Psoas muscle (tissue), 8 donors: ENCODE results near the gene FKBP15. TPM values are rescaled to one million over a fixed set of nuclear protein-coding genes. Genes with fewer than 3 reads are reported as not detected.

Experiments used
- ATAC-seq, 4 donors: fragments of 200-7000 bp; cut with Tn5 transposase; one replicate each; pipeline ENCODE4 v1.9.1; 2020; ENCODE audit warnings: moderate library complexity in 3 of 4, mild to moderate bottlenecking in 2 of 4
- DNase-seq, 2 donors: peaks; one replicate each; pipeline ENCODE4 v3.0.0-alpha.2; 2020
- H3K27ac ChIP-seq: fragments of 200-600 bp; one replicate; pipeline ENCODE4 v1.8.0; 2022
- H3K27me3 ChIP-seq, 3 donors: fragments of 200-600 bp in 1 of 3; one replicate each; pipeline versions ENCODE4 v1.6.1 to v1.8.0; 2013 to 2022; ENCODE audit warnings: low read length in 2 of 3, mild to moderate bottlenecking in 2 of 3, moderate library complexity in 1 of 3; ENCODE audit not compliant: insufficient read depth in 3 of 3
- H3K36me3 ChIP-seq, 2 donors: fragments of 200-600 bp in 1 of 2; one replicate each; pipeline versions ENCODE4 v1.6.1 to v1.8.0; 2013 to 2022; ENCODE audit warnings: low read depth in 1 of 2, mild to moderate bottlenecking in 1 of 2, moderate library complexity in 1 of 2; ENCODE audit not compliant: insufficient read depth in 1 of 2
- H3K4me1 ChIP-seq: fragments of 200-600 bp; one replicate; pipeline ENCODE4 v1.8.0; 2022
- H3K4me3 ChIP-seq: fragments of 200-600 bp; one replicate; pipeline ENCODE4 v1.8.0; 2022; ENCODE audit warnings: mild to moderate bottlenecking
- H3K9me3 ChIP-seq: fragments of 200-600 bp; one replicate; pipeline ENCODE4 v1.8.0; 2022
- CTCF ChIP-seq: fragments of 200-600 bp; IDR thresholded peaks from one replicate; pipeline ENCODE4 v1.8.0; 2022; ENCODE audit warnings: antibody characterized with exemption
- WGBS, 3 donors: extraction: QIAGEN DNeasy Blood & Tissue Kit; methylation state at CpG; one replicate each; pipeline versions ENCODE4 v1.1.6 to v1.1.7; 2013; 5-methylcytosine and 5-hydroxymethylcytosine counted together
- intact Hi-C, 2 donors: fragments of 100-400 bp; cut with DNase I; formaldehyde crosslinking; loops; one replicate each; pipeline versions ENCODE4 v1.11.0 to v1.14.2; 2022
- polyA plus RNA-seq, 3 donors: library from polyadenylated mRNA; stranded (reverse); fragments of 200-250 nt; gene quantifications; one replicate each; pipeline ENCODE4 v1.2.3, GENCODE V29; 2013
- total RNA-seq, 4 donors: library from RNA; stranded (reverse); fragmentation: NEBNext Ultra II Directional in 2 of 4; extraction: Animal tissue kit (Norgen Biotek cat#: 25700) in 2 of 4; gene quantifications; one replicate each; pipeline versions ENCODE4 v1.2.1 to v1.2.4, GENCODE V29; 2021 to 2023
- donor health status: healthy with polysubstance abuse.
- donor health status: DM: no; HTN: no; CAD: no; lungs with moderate emphysema.
- donor health status: Bipolar disorder and iron deficiency.
- donor health status: healthy.
- donor health status: DM: yes; HTN: yes; CAD: no.
- donor health status: DM: no; HTN: no; CAD: no.
- donor health status: DM: no; HTN: no; CAD: no.
- donor health status: DM: yes; HTN: yes; CAD: no.

Gene FKBP15
- total and polyA plus RNA-seq, 7 donors, result 10.5 to 18.4 (median 15.8) TPM

DNA sequence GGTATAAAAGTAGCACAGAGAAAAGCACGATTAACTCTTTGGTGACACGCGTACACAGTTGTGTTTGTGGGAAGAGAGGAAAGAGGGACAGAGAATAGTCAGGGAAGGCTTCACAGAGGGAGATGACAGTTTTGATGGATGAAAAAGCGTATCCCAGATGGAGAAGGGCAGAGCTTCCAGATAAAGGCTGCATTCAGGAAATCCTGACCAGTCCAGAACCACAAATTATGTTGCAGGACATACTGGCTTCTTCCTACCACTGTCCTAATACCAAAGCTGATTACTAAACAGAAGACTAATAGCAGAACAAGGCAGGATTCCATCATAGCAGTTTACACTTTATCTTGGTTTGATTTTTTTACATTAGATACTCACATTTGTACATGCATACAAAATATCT lies 35.8 kb downstream of the FKBP15 start:
- peaks cover 20 to 100% of the 10 kb centered on the region in 2 donors for H3K36me3 ChIP-seq
- WGBS, 3 donors, result 96 to 98% (median 96%) methylated on average over 4 of the region's 4 CpGs

DNA sequence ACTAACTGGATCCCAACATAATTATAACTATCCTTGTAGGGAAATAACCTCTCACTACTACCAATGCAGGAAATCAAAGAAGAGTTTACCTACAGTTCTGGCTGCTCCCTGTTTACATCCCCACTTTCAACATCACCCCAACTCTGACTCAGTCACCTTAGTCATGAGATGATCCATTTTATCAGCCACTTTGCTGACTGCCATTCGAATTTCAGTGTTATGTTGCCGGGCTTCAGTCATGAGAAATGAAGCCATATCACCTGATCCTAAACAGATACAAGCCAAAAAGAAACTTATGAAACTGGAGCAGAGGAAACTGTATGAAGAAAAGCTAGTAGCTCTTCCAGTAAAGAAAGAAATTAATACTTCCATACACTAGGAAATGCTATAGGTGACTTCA lies 36.5 kb downstream of the FKBP15 start:
- H3K27ac ChIP-seq, result no peak overlapping the region
- ATAC-seq (no peak), DNase-seq (no peak)
- peaks cover 20 to 100% of the 10 kb centered on the region in 2 donors for H3K36me3 ChIP-seq
- intact Hi-C loops, result no loop called here
- no peak overlapping the region for H3K4me3 ChIP-seq
- WGBS, 3 donors, result 93 to 95% (median 94%) methylated on average over 2 of the region's 2 CpGs
- no peaks in the 10 kb centered on the region for H3K27me3 ChIP-seq
- no peak for TF ChIP-seq CTCF
- H3K9me3 ChIP-seq, result no peaks in the 10 kb centered on the region
- H3K4me1 ChIP-seq, result no peaks in the 10 kb centered on the region

More for the DNA sequence above, 35.8 kb downstream of the FKBP15 start:
- no peak for TF ChIP-seq CTCF
- DNase-seq, result no peak
- Histone ChIP-seq H3K9me3 (no peaks in the 10 kb centered on the region), H3K27ac (no peak overlapping the region), H3K4me1 (no peaks in the 10 kb centered on the region), H3K27me3 (no peaks in the 10 kb centered on the region), H3K4me3 (no peak overlapping the region)
- no peak for ATAC-seq
- intact Hi-C loops, result no loop called here

DNA sequence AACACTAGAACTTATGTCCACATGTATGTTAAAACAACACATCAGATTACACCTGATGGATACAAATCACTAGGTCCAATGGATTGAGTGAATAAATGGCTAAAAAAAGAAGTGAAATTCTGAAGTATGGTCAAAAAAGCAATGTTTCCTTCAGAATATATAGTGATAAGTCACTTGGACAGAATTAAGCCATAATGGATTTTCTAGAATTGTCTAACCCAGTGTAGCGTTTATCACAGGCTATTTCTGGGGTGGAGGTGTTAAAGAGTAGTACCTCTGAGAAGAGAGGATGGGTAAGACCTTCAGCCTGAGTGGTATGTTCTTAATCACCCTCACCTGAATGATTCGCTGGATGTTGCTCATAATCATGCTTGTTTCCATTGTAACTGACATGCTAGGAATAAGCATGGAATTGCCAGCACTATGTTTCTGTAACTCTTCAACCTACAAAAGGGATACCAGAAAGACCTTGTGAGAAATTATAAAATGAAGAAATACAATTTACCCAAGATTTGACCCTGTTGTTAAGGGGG lies 37.1 kb downstream of the FKBP15 start:
- Histone ChIP-seq H3K27ac (no peak overlapping the region), H3K9me3 (no peaks in the 10 kb centered on the region), H3K4me1 (no peaks in the 10 kb centered on the region), H3K27me3 (no peaks in the 10 kb centered on the region), H3K36me3 (peaks cover 20 to 100% of the 10 kb centered on the region in 2 donors), H3K4me3 (no peak overlapping the region)
- WGBS, 3 donors, result 97 to 98% (median 97%) methylated on average over 2 of the region's 2 CpGs
- intact Hi-C loops, result no loop called here
- TF ChIP-seq CTCF, result no peak
- ATAC-seq (no peak), DNase-seq (no peak)

- Histone ChIP-seq H3K4me3 (no peak overlapping the region), H3K4me1 (no peaks in the 10 kb centered on the region), H3K36me3 (peaks cover 17 to 100% of the 10 kb centered on the region in 2 donors), H3K27ac (no peak overlapping the region), H3K9me3 (no peaks in the 10 kb centered on the region), H3K27me3 (no peaks in the 10 kb centered on the region)
- intact Hi-C loops, result no loop called here
- no peak for DNase-seq
- no peak for TF ChIP-seq CTCF
- no peak for ATAC-seq
Measured at GRCh38 chr9:113181165-113181564, 39.9 kb downstream of the FKBP15 start.

- DNase-seq, result no peak
- no peak for TF ChIP-seq CTCF
- H3K27ac ChIP-seq, result no peak overlapping the region
- H3K36me3 ChIP-seq, result peaks cover 12 to 99% of the 10 kb centered on the region in 2 donors
- no peaks in the 10 kb centered on the region for H3K9me3 ChIP-seq
- no peak for ATAC-seq
- 94 to 100% (median 94%) methylated on average over 1 of the region's 1 CpG for WGBS, 3 donors
- H3K27me3 ChIP-seq, result no peaks in the 10 kb centered on the region
- intact Hi-C loops, result loop anchor here in 1 of 2 donors (5.0 kb wide), 1 partner anchor 1758 kb away; no protein-coding TSS in a partner anchor
- H3K4me1 ChIP-seq, result no peaks in the 10 kb centered on the region
- H3K4me3 ChIP-seq, result no peak overlapping the region
Measured at GRCh38 chr9:113179839-113180238, 41.2 kb downstream of the FKBP15 start.
